Neural progenitor cell (in vitro differentiated cells): ENCODE measurements around the gene SPOCK1.

Experiments used
- CTCF ChIP-seq: fragments of 200-600 bp; sonication (generic); IDR thresholded peaks from 2 replicates; pipeline ENCODE4 v1.5.1; 2017; ENCODE audit warnings: antibody characterized with exemption, mild to moderate bottlenecking
- EZH2 ChIP-seq: fragments of 200-600 bp; sonication (generic); IDR thresholded peaks from 2 replicates; pipeline ENCODE4 v1.6.1; 2017; ENCODE audit warnings: antibody characterized with exemption, mild to moderate bottlenecking, moderate library complexity

- TF ChIP-seq CTCF (no peak), EZH2 (no peak)
Measured at GRCh38 chr5:137234973-137235943, 263.9 kb downstream of the SPOCK1 start.
